HG03139 (cell line): ENCODE results near the gene P2RX3.
"Not testable (repeated sequence)": the region's sequence is repeated elsewhere in the genome, so short reads cannot be mapped to it uniquely, and the experiment has no call there.

ENCODE experiments used
- ATAC-seq: cut with Tn5 transposase; IDR thresholded peaks from one replicate; pipeline ENCODE4 v1.9.1; 2021; ENCODE audit not compliant: unreplicated experiment

Gene P2RX3

GRCh38 chr11:57324154-57324885, 13.8 kb upstream of the P2RX3 start:
- ATAC-seq, result no peak

- peak; percentile 90 for ATAC-seq
Observed at GRCh38 chr11:57324886-57325734, 13.0 kb upstream of the P2RX3 start, which contains the start of gene TNKS1BP1. TNKS1BP1 (minus strand) TSS chr11:57324952; CDS start chr11:57321885, 3,067 bp downstream.

- ATAC-seq, result no peak
Observed at GRCh38 chr11:57325735-57326048, 12.5 kb upstream of the P2RX3 start.

- ATAC-seq, result no peak
Observed at GRCh38 chr11:57327721-57328120, 10.4 kb upstream of the P2RX3 start.

GRCh38 chr11:57330029-57330428, 8.1 kb upstream of the P2RX3 start:
- no peak for ATAC-seq

GRCh38 chr11:57331720-57332119, 6.4 kb upstream of the P2RX3 start:
- ATAC-seq, result no peak

- no peak for ATAC-seq
Observed at GRCh38 chr11:57332694-57333440, 5.3 kb upstream of the P2RX3 start.

- no peak for ATAC-seq
Observed at GRCh38 chr11:57335023-57335342, 3.2 kb upstream of the P2RX3 start.

- ATAC-seq, result peak; percentile 98
Observed at GRCh38 chr11:57335343-57336110, 2.6 kb upstream of the P2RX3 start, which contains the start of gene SSRP1. SSRP1 (minus strand) TSS chr11:57335892; CDS start chr11:57335121, 771 bp downstream.

GRCh38 chr11:57336111-57336666, 2.0 kb upstream of the P2RX3 start:
- ATAC-seq, result no peak

- not testable (repeated sequence) for ATAC-seq
Observed at GRCh38 chr11:57336856-57337255, 1.3 kb upstream of the P2RX3 start.

- no peak for ATAC-seq
Observed at GRCh38 chr11:57339328-57339727, 1.2 kb downstream of the P2RX3 start.

- no peak for ATAC-seq
Observed at GRCh38 chr11:57340039-57340615, 2.0 kb downstream of the P2RX3 start.

- ATAC-seq, result no peak
Observed at GRCh38 chr11:57341250-57341808, 3.2 kb downstream of the P2RX3 start.

- no peak for ATAC-seq
Observed at GRCh38 chr11:57342702-57343101, 4.5 kb downstream of the P2RX3 start.

- ATAC-seq, result no peak
Observed at GRCh38 chr11:57343825-57344224, 5.7 kb downstream of the P2RX3 start.

GRCh38 chr11:57344826-57345225, 6.7 kb downstream of the P2RX3 start:
- ATAC-seq, result no peak

- peak; percentile 66 for ATAC-seq
Observed at GRCh38 chr11:57345555-57346211, 7.5 kb downstream of the P2RX3 start.

- ATAC-seq, result no peak
Observed at GRCh38 chr11:57347336-57347735, 9.2 kb downstream of the P2RX3 start.
